ENCODE results near the gene TENM4.

TENM4 gene

DNA sequence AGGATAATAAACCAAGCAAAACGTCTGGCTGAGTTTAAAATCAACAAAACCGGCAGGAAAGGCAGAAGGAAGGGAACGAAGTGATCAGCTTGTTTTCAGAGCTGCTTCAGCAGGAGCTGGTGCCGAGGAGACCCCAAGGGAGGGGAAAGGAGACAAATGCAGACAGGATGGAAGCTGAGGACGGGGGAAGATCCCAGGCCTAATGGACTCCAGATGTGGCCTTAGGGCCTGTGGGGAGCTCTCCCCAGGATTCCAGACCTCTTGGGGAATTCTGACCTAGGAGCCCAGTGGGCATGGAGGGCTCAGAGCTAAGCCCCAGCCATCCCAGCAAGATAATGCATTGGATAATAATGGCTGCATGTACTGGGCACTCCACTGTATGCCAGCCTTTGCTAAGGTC is 654.7 kb downstream of the TENM4 start:
- no peaks in the 10 kb centered on the region for H3K27me3 ChIP-seq (ENCODE audit: low read depth, low read length)
- no peaks in the 10 kb centered on the region for H3K9me3 ChIP-seq (ENCODE audit: control insufficient read depth in 1 of 2, low read length in 2 of 2)
- H3K36me3 ChIP-seq (ENCODE audit: control insufficient read depth in 1 of 2, insufficient read depth in 2 of 2, low read length in 2 of 2) = no peaks in the 10 kb centered on the region
- H3K27ac ChIP-seq (ENCODE audit: low read length) = no peak overlapping the region
- no peaks in the 10 kb centered on the region for H3K4me1 ChIP-seq (ENCODE audit: control insufficient read depth in 1 of 2, insufficient read depth in 2 of 2, low read length in 2 of 2)
- H3K4me3 ChIP-seq (ENCODE audit: low read depth in 1 of 2, low read length in 2 of 2) = no peak overlapping the region

DNA sequence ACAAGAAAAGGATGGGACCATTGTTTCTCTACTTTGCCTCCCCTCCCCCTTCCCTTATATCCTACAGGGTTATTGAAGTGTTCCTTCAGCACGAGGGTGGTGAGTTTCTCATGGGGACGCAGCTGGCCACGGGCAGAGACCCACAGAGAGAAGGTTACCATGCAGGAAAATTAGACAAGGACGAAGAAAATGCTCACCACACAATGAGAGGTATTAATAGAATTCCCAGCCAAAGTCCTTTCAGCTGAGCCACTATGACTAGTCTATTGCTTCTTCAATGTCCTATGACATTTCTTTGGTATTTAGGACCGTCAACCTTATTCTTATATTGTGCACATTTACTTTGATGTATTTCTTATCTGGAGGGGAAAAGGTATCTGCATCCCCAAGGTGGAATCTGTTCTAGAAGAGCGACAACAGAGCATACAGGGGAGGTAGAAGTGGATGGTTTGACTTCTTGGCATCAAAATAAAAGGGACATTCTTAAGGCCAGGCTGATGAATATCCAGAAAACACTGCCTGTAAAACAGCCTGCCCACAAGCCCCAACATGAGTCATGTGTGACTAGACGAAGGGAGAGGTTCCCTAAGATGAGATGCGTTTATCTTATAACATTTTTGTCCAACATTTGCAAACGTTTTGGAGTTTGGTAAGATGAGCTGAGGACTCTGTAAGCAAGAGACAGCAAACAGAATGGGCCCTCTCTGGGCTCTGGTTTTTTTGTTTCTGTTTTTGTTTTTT is 656.3 kb downstream of the TENM4 start:
- Histone ChIP-seq H3K36me3 (ENCODE audit: control insufficient read depth in 1 of 2, insufficient read depth in 2 of 2, low read length in 2 of 2) (no peaks in the 10 kb centered on the region), H3K4me1 (ENCODE audit: control insufficient read depth in 1 of 2, insufficient read depth in 2 of 2, low read length in 2 of 2) (no peaks in the 10 kb centered on the region), H3K27me3 (ENCODE audit: low read depth, low read length) (no peaks in the 10 kb centered on the region), H3K27ac (ENCODE audit: low read length) (no peak overlapping the region), H3K4me3 (ENCODE audit: low read depth in 1 of 2, low read length in 2 of 2) (no peak overlapping the region), H3K9me3 (ENCODE audit: control insufficient read depth in 1 of 2, low read length in 2 of 2) (no peaks in the 10 kb centered on the region)

DNA sequence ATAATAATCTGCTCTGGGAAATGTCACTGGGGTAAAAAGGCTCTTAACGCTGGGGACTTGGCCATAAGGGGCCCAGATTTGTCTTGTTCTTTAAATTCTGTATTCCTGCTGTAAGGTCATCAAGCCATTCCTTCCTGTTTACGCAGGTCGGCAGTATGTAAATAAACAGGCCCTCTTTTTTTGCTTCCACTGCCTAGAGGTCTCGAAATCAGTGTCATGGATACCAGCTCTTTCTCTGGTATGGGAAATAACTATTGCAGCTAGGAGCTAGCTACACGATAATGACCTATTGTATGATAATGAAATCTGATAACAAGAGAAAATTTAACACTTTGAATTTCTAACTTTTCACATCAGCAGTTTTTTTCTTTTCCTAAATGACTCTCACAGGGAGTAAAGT is 657.0 kb downstream of the TENM4 start:
- Histone ChIP-seq H3K4me3 (ENCODE audit: low read depth in 1 of 2, low read length in 2 of 2) (no peak overlapping the region), H3K27ac (ENCODE audit: low read length) (no peak overlapping the region), H3K4me1 (ENCODE audit: control insufficient read depth in 1 of 2, insufficient read depth in 2 of 2, low read length in 2 of 2) (no peaks in the 10 kb centered on the region), H3K27me3 (ENCODE audit: low read depth, low read length) (no peaks in the 10 kb centered on the region), H3K36me3 (ENCODE audit: control insufficient read depth in 1 of 2, insufficient read depth in 2 of 2, low read length in 2 of 2) (no peaks in the 10 kb centered on the region), H3K9me3 (ENCODE audit: control insufficient read depth in 1 of 2, low read length in 2 of 2) (no peaks in the 10 kb centered on the region)

DNA sequence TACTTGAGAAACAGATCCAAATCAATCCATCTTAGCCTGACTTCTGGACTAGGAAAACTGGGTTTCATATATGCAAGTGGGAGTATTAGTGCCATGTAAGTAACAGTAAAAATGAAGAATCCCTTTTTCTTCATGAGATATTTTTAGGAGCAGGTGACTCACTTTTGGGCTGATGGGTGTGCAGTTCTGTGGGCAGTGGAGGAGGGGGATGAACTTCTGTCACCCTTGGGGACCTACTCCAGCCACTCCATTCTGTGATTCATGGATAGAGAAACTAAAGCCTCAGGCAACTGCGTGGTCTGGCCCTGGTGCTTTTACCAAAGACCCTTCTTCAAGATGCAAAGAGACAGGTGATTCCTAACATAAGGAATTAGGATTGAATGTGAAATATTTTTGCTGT is 657.5 kb downstream of the TENM4 start:
- H3K36me3 ChIP-seq (ENCODE audit: control insufficient read depth in 1 of 2, insufficient read depth in 2 of 2, low read length in 2 of 2) = no peaks in the 10 kb centered on the region
- no peak overlapping the region for H3K27ac ChIP-seq (ENCODE audit: low read length)
- H3K9me3 ChIP-seq (ENCODE audit: control insufficient read depth in 1 of 2, low read length in 2 of 2) = no peaks in the 10 kb centered on the region
- H3K4me1 ChIP-seq (ENCODE audit: control insufficient read depth in 1 of 2, insufficient read depth in 2 of 2, low read length in 2 of 2) = no peaks in the 10 kb centered on the region
- no peak overlapping the region for H3K4me3 ChIP-seq (ENCODE audit: low read depth in 1 of 2, low read length in 2 of 2)
- H3K27me3 ChIP-seq (ENCODE audit: low read depth, low read length) = no peaks in the 10 kb centered on the region

DNA sequence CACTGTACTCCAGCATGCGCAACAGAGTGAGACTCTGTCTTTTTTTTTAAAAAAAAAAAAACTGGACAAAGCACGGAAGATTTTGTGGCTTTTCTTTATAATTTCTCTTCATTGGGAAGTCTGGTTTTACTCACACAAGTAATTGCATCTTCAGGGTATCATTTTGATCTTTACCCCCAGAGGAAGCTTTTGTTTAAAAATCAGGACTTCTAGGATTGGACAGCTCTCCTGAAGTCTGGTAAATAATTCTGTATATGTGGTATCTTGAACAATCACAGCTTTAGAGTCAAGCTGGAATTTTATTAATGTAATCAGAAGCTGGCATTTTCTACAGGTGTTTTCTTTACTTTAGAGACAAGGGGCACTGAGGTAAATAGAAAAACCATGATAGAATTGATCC is 658.1 kb downstream of the TENM4 start:
- Histone ChIP-seq H3K4me3 (ENCODE audit: low read depth in 1 of 2, low read length in 2 of 2) (no peak overlapping the region), H3K27me3 (ENCODE audit: low read depth, low read length) (no peaks in the 10 kb centered on the region), H3K27ac (ENCODE audit: low read length) (no peak overlapping the region), H3K4me1 (ENCODE audit: control insufficient read depth in 1 of 2, insufficient read depth in 2 of 2, low read length in 2 of 2) (no peaks in the 10 kb centered on the region), H3K36me3 (ENCODE audit: control insufficient read depth in 1 of 2, insufficient read depth in 2 of 2, low read length in 2 of 2) (no peaks in the 10 kb centered on the region), H3K9me3 (ENCODE audit: control insufficient read depth in 1 of 2, low read length in 2 of 2) (no peaks in the 10 kb centered on the region)

DNA sequence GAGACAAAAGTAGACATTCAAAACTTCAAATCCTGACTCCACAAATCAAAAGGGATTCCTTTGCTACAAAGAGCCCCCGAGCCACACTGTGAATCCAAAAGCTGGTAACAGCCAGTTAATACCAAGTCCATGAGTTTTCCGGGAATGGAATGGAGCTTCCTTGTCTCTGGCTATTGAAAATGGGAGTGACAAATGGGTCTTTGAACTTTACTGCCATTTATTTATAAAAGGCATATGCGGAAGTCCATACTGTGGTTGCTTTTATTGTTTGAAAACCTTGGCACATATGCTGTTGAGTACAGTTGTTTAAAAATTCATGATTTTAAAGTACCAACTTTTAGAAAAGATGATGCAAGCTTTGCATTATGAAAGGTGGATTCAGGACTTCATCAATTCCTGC is 659.9 kb downstream of the TENM4 start:
- Histone ChIP-seq H3K36me3 (ENCODE audit: control insufficient read depth in 1 of 2, insufficient read depth in 2 of 2, low read length in 2 of 2) (no peaks in the 10 kb centered on the region), H3K4me3 (ENCODE audit: low read depth in 1 of 2, low read length in 2 of 2) (no peak overlapping the region), H3K4me1 (ENCODE audit: control insufficient read depth in 1 of 2, insufficient read depth in 2 of 2, low read length in 2 of 2) (no peaks in the 10 kb centered on the region), H3K27ac (ENCODE audit: low read length) (no peak overlapping the region), H3K9me3 (ENCODE audit: control insufficient read depth in 1 of 2, low read length in 2 of 2) (no peaks in the 10 kb centered on the region), H3K27me3 (ENCODE audit: low read depth, low read length) (no peaks in the 10 kb centered on the region)

DNA sequence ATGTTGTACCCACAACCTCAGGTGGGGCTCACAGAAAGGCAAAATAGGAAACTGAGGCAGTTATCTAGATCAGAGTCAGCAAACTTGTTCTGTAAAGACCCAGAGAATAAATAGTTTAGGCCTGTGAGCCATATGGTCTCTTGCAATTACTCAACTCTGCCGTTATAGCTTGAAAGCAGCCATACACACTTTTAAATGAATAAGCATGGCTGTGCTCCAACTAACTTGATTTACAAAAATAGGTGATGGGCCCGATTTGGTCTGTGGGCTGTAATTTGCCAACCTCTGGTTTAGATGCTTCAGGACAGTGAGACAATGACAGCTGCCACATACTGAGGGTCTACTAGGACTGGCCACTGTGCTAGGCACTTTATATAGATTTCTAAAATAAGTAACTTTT is 667.3 kb downstream of the TENM4 start:
- Histone ChIP-seq H3K9me3 (ENCODE audit: control insufficient read depth in 1 of 2, low read length in 2 of 2) (no peaks in the 10 kb centered on the region), H3K27me3 (ENCODE audit: low read depth, low read length) (no peaks in the 10 kb centered on the region), H3K27ac (ENCODE audit: low read length) (no peak overlapping the region), H3K36me3 (ENCODE audit: control insufficient read depth in 1 of 2, insufficient read depth in 2 of 2, low read length in 2 of 2) (no peaks in the 10 kb centered on the region), H3K4me3 (ENCODE audit: low read depth in 1 of 2, low read length in 2 of 2) (no peak overlapping the region), H3K4me1 (ENCODE audit: control insufficient read depth in 1 of 2, insufficient read depth in 2 of 2, low read length in 2 of 2) (no peaks in the 10 kb centered on the region)

DNA sequence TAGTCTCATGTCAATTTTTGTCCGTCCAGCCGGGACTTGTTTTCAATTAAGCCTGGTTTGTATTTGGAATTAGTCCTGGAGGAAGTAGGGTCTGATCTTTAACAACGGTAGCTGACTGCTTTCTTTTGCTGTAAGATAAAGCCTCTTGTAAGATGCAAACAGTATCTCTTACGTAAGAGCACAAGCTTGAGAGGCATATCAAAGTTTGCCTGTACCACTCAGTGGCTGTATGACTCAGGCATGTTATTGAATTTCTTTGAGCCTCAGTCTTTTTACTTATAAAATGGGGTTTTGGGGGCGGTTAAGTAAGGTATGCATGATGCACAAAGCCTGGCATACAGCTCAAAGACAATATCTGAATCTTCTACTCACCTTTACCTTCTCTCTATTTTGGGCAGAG is 667.8 kb downstream of the TENM4 start:
- Histone ChIP-seq H3K4me1 (ENCODE audit: control insufficient read depth in 1 of 2, insufficient read depth in 2 of 2, low read length in 2 of 2) (no peaks in the 10 kb centered on the region), H3K27ac (ENCODE audit: low read length) (no peak overlapping the region), H3K27me3 (ENCODE audit: low read depth, low read length) (no peaks in the 10 kb centered on the region), H3K9me3 (ENCODE audit: control insufficient read depth in 1 of 2, low read length in 2 of 2) (no peaks in the 10 kb centered on the region), H3K36me3 (ENCODE audit: control insufficient read depth in 1 of 2, insufficient read depth in 2 of 2, low read length in 2 of 2) (no peaks in the 10 kb centered on the region), H3K4me3 (ENCODE audit: low read depth in 1 of 2, low read length in 2 of 2) (no peak overlapping the region)

DNA sequence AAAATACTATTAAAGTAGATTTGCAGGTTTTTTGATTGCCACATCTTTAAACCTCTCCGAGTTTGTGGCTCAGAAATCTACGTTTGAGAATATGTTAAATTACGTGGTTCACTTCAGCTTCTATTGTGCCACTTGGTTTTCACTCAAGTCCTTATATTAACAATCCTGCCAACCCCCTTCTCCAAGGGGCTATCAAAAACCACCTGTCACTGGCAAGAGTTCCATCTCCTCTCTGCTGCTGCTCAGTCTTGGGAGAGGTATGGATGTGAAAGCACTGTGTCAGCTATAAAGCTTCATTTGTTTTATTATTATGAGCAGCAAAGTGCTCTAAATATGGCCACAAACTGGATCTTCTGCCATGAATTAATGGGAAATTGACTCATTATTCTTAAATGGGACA is 668.6 kb downstream of the TENM4 start:
- H3K9me3 ChIP-seq (ENCODE audit: control insufficient read depth in 1 of 2, low read length in 2 of 2) = no peaks in the 10 kb centered on the region
- no peaks in the 10 kb centered on the region for H3K36me3 ChIP-seq (ENCODE audit: control insufficient read depth in 1 of 2, insufficient read depth in 2 of 2, low read length in 2 of 2)
- no peaks in the 10 kb centered on the region for H3K4me1 ChIP-seq (ENCODE audit: control insufficient read depth in 1 of 2, insufficient read depth in 2 of 2, low read length in 2 of 2)
- H3K4me3 ChIP-seq (ENCODE audit: low read depth in 1 of 2, low read length in 2 of 2) = no peak overlapping the region
- no peaks in the 10 kb centered on the region for H3K27me3 ChIP-seq (ENCODE audit: low read depth, low read length)
- no peak overlapping the region for H3K27ac ChIP-seq (ENCODE audit: low read length)

DNA sequence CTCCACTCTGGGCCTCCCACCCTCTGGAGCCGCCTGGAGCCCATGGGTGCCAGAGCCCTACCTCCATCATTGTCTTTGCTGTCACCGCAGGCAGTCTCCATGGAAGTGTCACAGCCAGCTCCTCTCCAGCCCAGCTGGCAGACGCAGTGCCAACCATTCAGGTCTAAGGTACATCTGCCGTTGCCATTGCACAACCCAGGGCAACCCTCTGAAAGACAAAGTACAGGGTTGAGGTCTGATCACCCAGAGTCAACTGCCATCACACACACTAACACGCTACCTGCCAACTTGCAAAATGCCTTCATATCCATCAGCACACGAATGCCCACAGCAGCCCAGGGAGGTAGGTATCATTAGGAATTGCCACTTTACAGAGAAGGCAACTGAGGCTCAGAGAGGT is 669.9 kb downstream of the TENM4 start:
- Histone ChIP-seq H3K27me3 (ENCODE audit: low read depth, low read length) (no peaks in the 10 kb centered on the region), H3K27ac (ENCODE audit: low read length) (no peak overlapping the region), H3K4me1 (ENCODE audit: control insufficient read depth in 1 of 2, insufficient read depth in 2 of 2, low read length in 2 of 2) (no peaks in the 10 kb centered on the region), H3K9me3 (ENCODE audit: control insufficient read depth in 1 of 2, low read length in 2 of 2) (no peaks in the 10 kb centered on the region), H3K36me3 (ENCODE audit: control insufficient read depth in 1 of 2, insufficient read depth in 2 of 2, low read length in 2 of 2) (no peaks in the 10 kb centered on the region), H3K4me3 (ENCODE audit: low read depth in 1 of 2, low read length in 2 of 2) (no peak overlapping the region)

DNA sequence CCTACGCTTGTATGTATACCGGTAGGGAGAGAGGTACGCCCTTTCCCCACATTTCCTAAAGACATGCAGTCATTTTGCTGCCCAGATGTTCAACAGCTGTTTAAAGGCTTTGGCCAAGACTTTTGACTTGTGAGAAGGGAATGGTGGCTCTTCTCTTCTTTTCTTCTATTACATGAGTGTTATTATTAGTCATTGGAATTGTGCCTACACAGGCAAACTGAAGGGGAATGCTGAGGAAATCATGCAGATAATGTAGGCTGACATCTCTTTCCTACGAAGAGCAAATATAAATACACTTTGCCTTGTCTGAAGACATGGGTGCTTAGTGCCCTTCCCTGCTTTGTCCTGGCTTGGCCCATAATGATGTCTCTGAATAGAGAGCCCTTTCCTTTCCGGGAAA is 671.9 kb downstream of the TENM4 start:
- Histone ChIP-seq H3K27ac (ENCODE audit: low read length) (no peak overlapping the region), H3K36me3 (ENCODE audit: control insufficient read depth in 1 of 2, insufficient read depth in 2 of 2, low read length in 2 of 2) (no peaks in the 10 kb centered on the region), H3K27me3 (ENCODE audit: low read depth, low read length) (no peaks in the 10 kb centered on the region), H3K4me1 (ENCODE audit: control insufficient read depth in 1 of 2, insufficient read depth in 2 of 2, low read length in 2 of 2) (no peaks in the 10 kb centered on the region), H3K9me3 (ENCODE audit: control insufficient read depth in 1 of 2, low read length in 2 of 2) (no peaks in the 10 kb centered on the region), H3K4me3 (ENCODE audit: low read depth in 1 of 2, low read length in 2 of 2) (no peak overlapping the region)

DNA sequence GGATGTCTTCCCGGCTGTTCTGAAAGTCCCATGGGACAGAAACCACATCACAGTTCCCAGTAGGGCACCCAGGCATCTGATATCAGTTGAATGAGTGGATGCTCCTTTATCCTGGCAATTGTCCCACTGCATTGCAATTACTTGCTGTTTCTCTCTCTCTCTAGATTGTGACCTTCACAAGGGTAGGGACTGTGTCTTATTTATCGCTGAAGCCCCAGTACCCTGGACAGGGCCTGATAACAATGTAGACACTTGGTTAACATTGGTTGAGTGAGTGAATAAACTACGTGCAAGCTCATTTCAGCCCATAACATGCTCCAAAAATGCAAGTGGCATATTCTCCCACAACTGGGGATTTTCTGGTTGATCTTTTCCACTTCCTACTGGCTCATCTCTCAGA is 672.5 kb downstream of the TENM4 start:
- Histone ChIP-seq H3K27me3 (ENCODE audit: low read depth, low read length) (no peaks in the 10 kb centered on the region), H3K27ac (ENCODE audit: low read length) (no peak overlapping the region), H3K4me3 (ENCODE audit: low read depth in 1 of 2, low read length in 2 of 2) (no peak overlapping the region), H3K9me3 (ENCODE audit: control insufficient read depth in 1 of 2, low read length in 2 of 2) (no peaks in the 10 kb centered on the region), H3K36me3 (ENCODE audit: control insufficient read depth in 1 of 2, insufficient read depth in 2 of 2, low read length in 2 of 2) (no peaks in the 10 kb centered on the region), H3K4me1 (ENCODE audit: control insufficient read depth in 1 of 2, insufficient read depth in 2 of 2, low read length in 2 of 2) (no peaks in the 10 kb centered on the region)

Data from muscle layer of duodenum (tissue), 2 donors.